Large intestine (tissue), 3 donors: ENCODE measurements around the gene HCK. TPM values are rescaled to one million over a fixed set of nuclear protein-coding genes. Genes with fewer than 3 reads are reported as not detected.

Experiments
- DNase-seq, 2 donors: peaks; one replicate each; pipeline versions ENCODE4 v3.0.0 to v3.0.0-alpha.2; 2013
- H3K27ac ChIP-seq: one replicate; pipeline ENCODE4 v1.5.1; 2013; ENCODE audit warnings: low read length
- H3K27me3 ChIP-seq: 2 replicates; pipeline ENCODE4 v1.6.1; 2013; ENCODE audit warnings: low read length; ENCODE audit not compliant: control insufficient read depth, insufficient read depth
- H3K36me3 ChIP-seq: 2 replicates; pipeline ENCODE4 v1.6.1; 2013; ENCODE audit warnings: low read length; ENCODE audit not compliant: control insufficient read depth, insufficient read depth
- H3K4me1 ChIP-seq: one replicate; pipeline ENCODE4 v1.6.1; 2013; ENCODE audit warnings: low read length; ENCODE audit not compliant: control insufficient read depth, insufficient read depth
- H3K4me3 ChIP-seq: one replicate; pipeline ENCODE4 v1.5.1; 2013; ENCODE audit warnings: low read length
- H3K9me3 ChIP-seq: one replicate; pipeline ENCODE4 v1.6.1; 2013; ENCODE audit warnings: mild to moderate bottlenecking, low read depth, low read length, moderate library complexity; ENCODE audit not compliant: control insufficient read depth
- WGBS: methylation state at CpG from one replicate; pipeline ENCODE4 v1.1.5; 2013; ENCODE audit warnings: low lambda C conversion rate; ENCODE audit not compliant: insufficient coverage; 5-methylcytosine and 5-hydroxymethylcytosine counted together
- polyA plus RNA-seq: library from polyadenylated mRNA; unstranded; fragments of 120-200 nt; gene quantifications from one replicate; pipeline ENCODE4 v1.2.1, GENCODE V29; 2013

HCK gene
- polyA plus RNA-seq, 1 donor, result 10.8 TPM

DNA sequence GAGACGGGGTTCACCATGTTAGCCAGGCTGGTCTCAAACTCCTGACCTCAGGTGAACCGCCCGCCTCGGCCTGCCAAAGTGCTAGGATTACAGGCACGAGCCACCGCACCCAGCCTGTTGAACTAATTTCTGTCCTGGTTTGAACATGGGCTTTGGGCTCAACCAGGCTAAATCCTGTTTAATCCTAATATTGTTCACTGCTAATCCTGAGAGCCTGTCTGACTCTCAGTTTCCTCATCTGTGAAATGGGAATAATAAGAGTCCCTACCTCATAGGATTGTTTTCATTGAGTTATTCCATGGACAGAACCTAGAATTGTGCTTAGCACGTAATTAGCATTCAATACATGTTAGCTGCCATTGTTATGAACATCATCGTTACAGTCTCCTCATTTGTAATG, 74.9 kb downstream of the HCK start:
- Histone ChIP-seq H3K27me3 (no peaks in the 10 kb centered on the region), H3K36me3 (peaks cover 8% of the 10 kb centered on the region), H3K4me1 (no peaks in the 10 kb centered on the region), H3K9me3 (peaks cover 8% of the 10 kb centered on the region), H3K27ac (no peak overlapping the region), H3K4me3 (no peak overlapping the region)
- DNase-seq, result no peak
- WGBS, result 80% methylated on average over 2 of the region's 8 CpGs

DNA sequence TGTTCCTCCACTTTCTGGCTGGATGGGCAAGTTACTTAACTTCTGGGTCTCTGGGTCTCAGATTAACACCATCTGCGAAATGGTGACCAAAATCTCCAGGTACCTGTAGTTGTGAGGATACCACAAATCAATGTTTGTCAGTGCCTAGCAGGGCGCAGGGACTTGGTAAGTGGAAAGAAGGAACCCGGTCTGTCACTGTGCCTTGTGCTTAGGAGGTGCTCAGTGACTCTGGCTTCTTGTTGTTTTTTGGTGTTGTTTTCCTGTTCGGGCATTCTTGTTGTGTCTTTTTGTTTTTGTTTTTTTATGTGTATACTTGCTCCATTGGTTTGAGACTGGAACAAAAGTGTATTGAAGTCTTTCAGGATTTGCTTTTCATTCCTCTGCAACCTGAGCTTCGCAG, 75.3 kb downstream of the HCK start:
- Histone ChIP-seq H3K27ac (no peak overlapping the region), H3K27me3 (no peaks in the 10 kb centered on the region), H3K4me1 (no peaks in the 10 kb centered on the region), H3K36me3 (peaks cover 8% of the 10 kb centered on the region), H3K4me3 (no peak overlapping the region), H3K9me3 (peaks cover 6% of the 10 kb centered on the region)
- no peak for DNase-seq
- no CpG with 5 or more reads among the region's 5 CpGs for WGBS

DNA sequence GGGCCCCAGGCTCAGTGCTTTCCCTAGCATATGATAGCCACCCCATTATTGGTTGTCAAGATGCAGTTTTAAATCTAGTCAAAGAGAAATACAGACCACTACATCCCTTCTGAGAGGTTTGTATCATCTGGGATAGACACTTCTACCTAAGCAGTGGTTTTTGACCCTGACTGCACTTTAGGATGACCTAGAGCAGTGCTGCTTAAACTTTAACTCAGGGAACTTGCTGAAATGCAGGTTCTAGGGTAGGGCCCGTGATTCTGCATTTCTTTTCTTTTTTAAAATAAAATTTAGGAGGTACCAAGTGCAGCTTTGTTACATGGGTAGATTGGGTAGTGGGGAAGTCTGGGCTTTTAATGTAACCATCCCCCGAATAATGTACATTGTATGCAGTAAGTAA, 76.1 kb downstream of the HCK start:
- no peak overlapping the region for H3K27ac ChIP-seq
- H3K4me1 ChIP-seq, result no peaks in the 10 kb centered on the region
- DNase-seq, result no peak
- H3K9me3 ChIP-seq, result no peaks in the 10 kb centered on the region
- H3K4me3 ChIP-seq, result no peak overlapping the region
- H3K27me3 ChIP-seq, result no peaks in the 10 kb centered on the region
- no CpG with 5 or more reads among the region's 2 CpGs for WGBS
- H3K36me3 ChIP-seq, result peaks cover 15% of the 10 kb centered on the region

DNA sequence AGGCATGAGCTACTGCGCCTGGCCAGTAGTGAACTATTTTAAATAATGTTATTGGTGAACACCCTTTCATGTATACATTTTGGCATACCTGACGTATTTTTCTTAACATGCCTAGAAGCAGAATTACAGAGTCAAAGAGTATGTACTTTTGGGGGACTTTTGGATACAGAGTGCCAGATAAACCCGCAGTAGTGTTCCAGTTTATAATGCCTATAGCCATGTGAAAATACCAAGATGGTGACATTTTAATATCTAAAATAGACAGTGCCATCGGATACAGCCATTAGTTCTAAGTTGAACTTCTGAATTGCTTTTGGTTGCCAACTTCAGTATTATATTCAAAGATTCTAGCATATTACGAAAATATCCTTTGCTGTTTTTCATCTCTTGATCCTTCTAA, 77.8 kb downstream of the HCK start:
- Histone ChIP-seq H3K9me3 (no peaks in the 10 kb centered on the region), H3K4me3 (no peak overlapping the region), H3K36me3 (peaks cover 28% of the 10 kb centered on the region), H3K4me1 (no peaks in the 10 kb centered on the region), H3K27ac (no peak overlapping the region), H3K27me3 (no peaks in the 10 kb centered on the region)
- no CpG with 5 or more reads among the region's 5 CpGs for WGBS
- no peak for DNase-seq

DNA sequence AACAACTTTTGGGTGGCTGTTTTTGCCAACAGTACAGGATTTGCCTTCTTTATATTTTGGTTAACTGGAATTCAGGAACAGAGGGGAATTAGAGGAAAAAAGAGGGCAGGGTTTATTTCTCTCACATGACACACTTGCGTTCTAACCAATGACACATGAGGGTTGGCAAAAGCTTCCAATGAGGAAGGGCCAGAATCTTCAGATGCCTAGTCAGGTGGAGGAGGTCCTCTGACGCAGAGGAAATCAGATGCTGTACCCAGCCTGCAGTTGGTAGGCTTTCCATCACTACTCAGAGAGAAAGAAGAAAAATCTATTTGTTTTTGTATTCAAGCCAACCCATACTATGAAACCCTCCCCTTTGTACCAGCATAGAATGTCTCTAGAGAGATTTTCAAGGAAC, 78.3 kb downstream of the HCK start:
- H3K27me3 ChIP-seq, result no peaks in the 10 kb centered on the region

DNA sequence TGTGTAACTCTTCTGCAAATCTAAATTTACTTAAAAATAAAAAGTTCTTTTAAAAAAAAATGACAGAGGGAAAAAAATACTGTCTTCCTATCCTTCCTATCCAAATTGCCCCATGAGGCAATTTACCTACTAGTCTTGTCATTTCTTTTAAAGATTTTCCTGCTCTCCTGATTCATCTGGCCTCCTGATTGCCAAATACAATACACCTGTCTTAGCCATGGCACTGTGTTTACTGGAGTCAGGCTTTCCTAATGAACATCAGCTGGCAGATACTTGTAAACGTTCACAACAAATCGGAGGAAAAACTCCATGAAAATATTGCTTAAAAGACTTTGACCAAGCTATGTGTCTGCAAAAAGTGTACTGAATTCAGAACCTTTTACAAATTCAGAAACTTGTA, 78.9 kb downstream of the HCK start:
- WGBS, result no CpG with 5 or more reads among the region's 2 CpGs
- H3K4me3 ChIP-seq, result no peak overlapping the region
- no peak for DNase-seq
- peaks cover 33% of the 10 kb centered on the region for H3K36me3 ChIP-seq
- H3K27me3 ChIP-seq, result no peaks in the 10 kb centered on the region
- H3K27ac ChIP-seq, result no peak overlapping the region
- no peaks in the 10 kb centered on the region for H3K4me1 ChIP-seq
- no peaks in the 10 kb centered on the region for H3K9me3 ChIP-seq

More for the DNA sequence above, 78.3 kb downstream of the HCK start:
- WGBS, result no CpG with 5 or more reads among the region's 2 CpGs
- Histone ChIP-seq H3K4me1 (no peaks in the 10 kb centered on the region), H3K27ac (no peak overlapping the region), H3K4me3 (no peak overlapping the region), H3K9me3 (no peaks in the 10 kb centered on the region), H3K36me3 (peaks cover 30% of the 10 kb centered on the region)
- no peak for DNase-seq

DNA sequence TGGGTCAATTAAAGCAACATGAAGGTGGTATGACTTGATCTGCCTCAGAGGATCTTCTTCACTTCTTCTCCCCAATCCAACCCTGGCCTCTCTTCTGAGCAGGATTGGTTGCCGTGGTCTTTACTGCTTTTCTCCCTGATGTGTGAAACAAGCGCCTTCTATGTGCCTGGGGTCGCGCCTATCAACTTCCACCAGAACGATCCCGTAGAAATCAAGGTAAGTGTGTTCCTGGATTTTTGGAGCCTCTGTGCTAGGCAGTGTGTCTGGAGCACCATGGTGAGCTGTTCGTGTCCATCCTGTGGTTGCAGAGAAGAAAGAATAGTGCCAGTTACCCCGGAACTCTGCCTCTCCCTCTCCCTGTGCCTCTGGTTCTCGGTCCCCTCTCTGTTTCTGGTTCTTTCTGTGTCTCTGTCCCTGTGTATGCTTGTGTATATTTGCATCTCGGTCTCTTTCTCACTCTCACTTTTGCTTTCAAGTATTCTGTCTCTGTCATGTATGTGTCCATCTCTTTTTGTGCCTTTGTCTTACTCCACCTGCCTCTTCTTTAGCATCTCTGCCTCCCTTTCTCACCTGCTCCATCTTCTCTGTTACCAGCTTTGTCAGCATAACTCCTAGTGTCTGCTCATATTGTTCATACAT, 81.0 kb downstream of the HCK start:
- WGBS, result 44% methylated on average over 2 of the region's 10 CpGs
- no peaks in the 10 kb centered on the region for H3K4me1 ChIP-seq
- no peak overlapping the region for H3K27ac ChIP-seq
- H3K27me3 ChIP-seq, result no peaks in the 10 kb centered on the region
- DNase-seq, result no peak
- H3K36me3 ChIP-seq, result peaks cover 51% of the 10 kb centered on the region
- no peak overlapping the region for H3K4me3 ChIP-seq
- no peaks in the 10 kb centered on the region for H3K9me3 ChIP-seq

DNA sequence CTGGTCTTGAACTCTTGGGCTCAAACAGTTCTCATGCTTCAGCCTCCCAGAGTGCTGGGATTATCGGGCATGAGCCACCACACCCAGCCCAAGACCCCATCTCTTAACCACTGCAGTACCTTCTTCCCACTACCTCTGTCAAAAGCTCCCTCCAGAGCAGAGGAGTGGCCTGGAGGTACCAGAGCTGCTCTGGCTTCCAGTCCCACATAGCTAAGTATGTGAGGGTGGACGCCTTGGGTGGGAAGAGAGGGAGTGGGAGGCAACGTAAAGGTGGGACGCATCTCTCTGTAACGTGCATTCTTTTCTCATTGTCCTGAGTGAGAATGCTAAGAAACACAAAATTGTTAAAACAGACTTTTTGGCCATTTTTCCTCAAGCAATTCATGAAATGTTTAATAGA, 82.0 kb downstream of the HCK start:
- H3K27ac ChIP-seq, result no peak overlapping the region
- no peak overlapping the region for H3K4me3 ChIP-seq
- H3K27me3 ChIP-seq, result no peaks in the 10 kb centered on the region
- no peaks in the 10 kb centered on the region for H3K9me3 ChIP-seq
- no CpG with 5 or more reads among the region's 5 CpGs for WGBS
- no peak for DNase-seq
- no peaks in the 10 kb centered on the region for H3K4me1 ChIP-seq
- peaks cover 58% of the 10 kb centered on the region for H3K36me3 ChIP-seq

DNA sequence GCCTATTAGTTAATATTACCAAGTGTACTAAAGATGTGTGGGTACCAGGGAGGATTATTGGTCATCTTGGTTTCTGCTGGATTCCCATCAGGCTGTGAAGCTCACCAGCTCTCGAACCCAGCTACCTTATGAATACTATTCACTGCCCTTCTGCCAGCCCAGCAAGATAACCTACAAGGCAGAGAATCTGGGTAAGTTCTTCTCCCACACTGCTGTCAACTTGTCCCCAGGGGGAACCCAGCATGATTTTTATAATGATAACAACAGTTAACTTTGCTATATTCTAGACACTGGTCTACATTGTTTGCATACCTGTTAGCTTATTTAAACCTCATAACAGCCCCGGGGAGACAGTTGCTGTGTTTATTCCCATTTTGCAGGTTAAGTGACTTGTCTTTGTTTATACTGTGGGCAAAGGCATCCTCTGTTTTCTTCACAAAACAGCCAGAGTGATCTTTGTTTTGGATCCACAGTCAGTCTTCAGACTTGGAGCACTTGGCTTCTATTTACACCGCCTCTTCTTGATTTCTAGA, 84.0 kb downstream of the HCK start:
- no peak overlapping the region for H3K27ac ChIP-seq
- 83% methylated on average over 2 of the region's 3 CpGs for WGBS
- no peaks in the 10 kb centered on the region for H3K27me3 ChIP-seq

DNA sequence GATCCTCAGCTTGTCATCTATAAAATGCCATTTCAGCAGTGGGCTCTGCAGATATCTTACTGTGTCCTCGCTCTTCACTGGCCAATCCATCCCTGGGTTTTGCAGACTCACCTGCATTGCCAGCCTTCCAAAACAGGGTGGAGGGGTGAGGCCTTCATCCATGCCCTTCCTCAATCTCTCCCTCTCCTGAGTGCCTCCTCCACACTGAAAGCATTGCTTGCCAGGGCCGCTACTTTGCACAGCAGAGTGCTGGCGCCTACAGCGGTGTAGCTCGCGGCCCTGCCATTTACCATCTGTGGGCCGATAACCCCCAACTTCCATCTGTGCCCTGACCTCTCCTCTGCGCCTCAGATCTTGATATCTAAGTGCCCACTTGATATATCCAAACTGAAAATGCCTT, 86.9 kb downstream of the HCK start:
- H3K9me3 ChIP-seq, result no peaks in the 10 kb centered on the region
- no peaks in the 10 kb centered on the region for H3K4me1 ChIP-seq
- peaks cover 87% of the 10 kb centered on the region for H3K36me3 ChIP-seq
- no peak overlapping the region for H3K4me3 ChIP-seq
- no peaks in the 10 kb centered on the region for H3K27me3 ChIP-seq
- DNase-seq, result no peak
- no peak overlapping the region for H3K27ac ChIP-seq
- WGBS, result no CpG with 5 or more reads among the region's 8 CpGs

More for the DNA sequence above, 84.0 kb downstream of the HCK start:
- H3K4me3 ChIP-seq, result no peak overlapping the region
- peaks cover 75% of the 10 kb centered on the region for H3K36me3 ChIP-seq
- DNase-seq, result no peak
- H3K4me1 ChIP-seq, result no peaks in the 10 kb centered on the region
- H3K9me3 ChIP-seq, result no peaks in the 10 kb centered on the region

DNA sequence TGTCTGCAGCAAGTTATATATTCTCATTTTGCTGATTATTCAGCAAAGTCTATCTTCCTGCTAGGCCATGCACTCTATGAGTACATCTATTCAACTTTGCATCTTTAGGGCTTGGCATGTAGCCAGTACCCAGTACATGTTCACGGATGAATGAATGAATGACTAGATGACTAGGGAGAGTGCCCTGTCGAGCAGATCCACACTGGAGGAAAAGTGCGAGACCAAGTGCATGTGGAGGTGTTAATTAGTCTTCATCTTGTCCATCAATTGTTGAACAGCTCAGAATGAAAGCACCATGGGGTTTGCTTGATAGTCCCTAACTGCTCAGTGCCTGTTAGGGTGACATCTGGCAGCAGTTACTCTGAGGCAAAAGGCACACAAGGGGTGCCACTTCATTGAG, 87.9 kb downstream of the HCK start:
- Histone ChIP-seq H3K27ac (no peak overlapping the region), H3K4me1 (no peaks in the 10 kb centered on the region), H3K4me3 (no peak overlapping the region), H3K9me3 (no peaks in the 10 kb centered on the region), H3K27me3 (no peaks in the 10 kb centered on the region), H3K36me3 (peaks cover 92% of the 10 kb centered on the region)
- WGBS, result no CpG with 5 or more reads among the region's 3 CpGs
- DNase-seq, result no peak
